HG03139 (cell line): ENCODE data around the gene CRKL.
"Not testable (repeated sequence)": the region's sequence is repeated elsewhere in the genome, so short reads cannot be mapped to it uniquely, and the experiment has no call there.

Experiments
- ATAC-seq: cut with Tn5 transposase; IDR thresholded peaks from one replicate; pipeline ENCODE4 v1.9.1; 2021; ENCODE audit not compliant: unreplicated experiment

CRKL gene

GRCh38 chr22:20933910-20934309 is 16.7 kb downstream of the CRKL start:
- ATAC-seq, result no peak

GRCh38 chr22:20935049-20935448 is 17.8 kb downstream of the CRKL start:
- not testable (repeated sequence) for ATAC-seq

GRCh38 chr22:20935780-20936539 is 18.8 kb downstream of the CRKL start:
- not testable (repeated sequence) for ATAC-seq

GRCh38 chr22:20937031-20937793 is 20.0 kb downstream of the CRKL start:
- no peak for ATAC-seq

GRCh38 chr22:20937794-20938671 is 20.8 kb downstream of the CRKL start:
- no peak for ATAC-seq

GRCh38 chr22:20939457-20940185 is 22.4 kb downstream of the CRKL start:
- ATAC-seq, result not testable (repeated sequence)

- ATAC-seq, result no peak
Measured at GRCh38 chr22:20940186-20940651, 23.0 kb downstream of the CRKL start.

GRCh38 chr22:20940904-20941385 is 23.7 kb downstream of the CRKL start:
- ATAC-seq, result no peak

GRCh38 chr22:20942203-20942902 is 25.1 kb downstream of the CRKL start:
- ATAC-seq, result not testable (repeated sequence)

GRCh38 chr22:20943104-20943933 is 26.1 kb downstream of the CRKL start:
- no peak for ATAC-seq

GRCh38 chr22:20944042-20944441 is 26.8 kb downstream of the CRKL start:
- no peak for ATAC-seq

- no peak for ATAC-seq
Measured at GRCh38 chr22:20945578-20945934, 28.3 kb downstream of the CRKL start.

GRCh38 chr22:20946080-20946986 is 29.1 kb downstream of the CRKL start:
- ATAC-seq, result no peak

- no peak for ATAC-seq
Measured at GRCh38 chr22:20946991-20947390, 29.8 kb downstream of the CRKL start.

GRCh38 chr22:20948450-20948849 is 31.2 kb downstream of the CRKL start:
- ATAC-seq, result no peak

GRCh38 chr22:20948989-20949388 is 31.8 kb downstream of the CRKL start:
- no peak for ATAC-seq

- no peak for ATAC-seq
Measured at GRCh38 chr22:20949698-20950183, 32.5 kb downstream of the CRKL start.
